ENCODE results near the gene FRAS1.
"Not testable (repeated sequence)": the region's sequence is repeated elsewhere in the genome, so short reads cannot be mapped to it uniquely, and the experiment has no call there.

The FRAS1 gene

GRCh38 chr4:78293348-78293747 lies 236.2 kb downstream of the FRAS1 start:
- DNase-seq: no peak

GRCh38 chr4:78293821-78294301 lies 236.7 kb downstream of the FRAS1 start:
- no peak for DNase-seq

- no peak for DNase-seq
Measured at GRCh38 chr4:78296261-78296660, 239.1 kb downstream of the FRAS1 start.

- DNase-seq: no peak
Measured at GRCh38 chr4:78297116-78297800, 240.1 kb downstream of the FRAS1 start.

GRCh38 chr4:78298618-78299017 lies 241.5 kb downstream of the FRAS1 start:
- DNase-seq: no peak

- no peak for DNase-seq
Measured at GRCh38 chr4:78299565-78299972, 242.4 kb downstream of the FRAS1 start.

- not testable (repeated sequence) for DNase-seq
Measured at GRCh38 chr4:78307263-78307662, 250.1 kb downstream of the FRAS1 start.

GRCh38 chr4:78308517-78308916 lies 251.4 kb downstream of the FRAS1 start:
- DNase-seq: no peak

- no peak for DNase-seq
Measured at GRCh38 chr4:78309352-78309751, 252.2 kb downstream of the FRAS1 start.

GRCh38 chr4:78310007-78310739 lies 253.1 kb downstream of the FRAS1 start:
- no peak for DNase-seq

- DNase-seq: no peak
Measured at GRCh38 chr4:78310740-78311115, 253.6 kb downstream of the FRAS1 start.

GRCh38 chr4:78311306-78311705 lies 254.2 kb downstream of the FRAS1 start:
- DNase-seq: no peak

- DNase-seq: no peak
Measured at GRCh38 chr4:78312989-78313753, 256.0 kb downstream of the FRAS1 start.

GRCh38 chr4:78313754-78314120 lies 256.6 kb downstream of the FRAS1 start:
- no peak for DNase-seq

- no peak for DNase-seq
Measured at GRCh38 chr4:78318126-78318525, 261.0 kb downstream of the FRAS1 start.

GRCh38 chr4:78320349-78320935 lies 263.3 kb downstream of the FRAS1 start:
- no peak for DNase-seq

GRCh38 chr4:78322032-78322431 lies 264.9 kb downstream of the FRAS1 start:
- no peak for DNase-seq

GRCh38 chr4:78323439-78323838 lies 266.3 kb downstream of the FRAS1 start:
- DNase-seq: no peak

GRCh38 chr4:78324625-78325024 lies 267.5 kb downstream of the FRAS1 start:
- DNase-seq: no peak

- no peak for DNase-seq
Measured at GRCh38 chr4:78325271-78326157, 268.4 kb downstream of the FRAS1 start.

GRCh38 chr4:78328591-78328990 lies 271.5 kb downstream of the FRAS1 start:
- DNase-seq: not testable (repeated sequence)

GRCh38 chr4:78331186-78331585 lies 274.1 kb downstream of the FRAS1 start:
- no peak for DNase-seq
